Stimulated activated CD8-positive, alpha-beta memory T cell treated with anti-CD3 and anti-CD28 coated beads, Interleukin-15, amount 100 ng/mL, for 4 hours (primary cell): ENCODE data around the gene TCTN1.

Source experiments
- DNase-seq, 2 donors: peaks; one replicate each; pipeline ENCODE4 v3.0.0-alpha.2; 2020; ENCODE audit warnings: low read depth in 2 of 2

The TCTN1 gene

DNA sequence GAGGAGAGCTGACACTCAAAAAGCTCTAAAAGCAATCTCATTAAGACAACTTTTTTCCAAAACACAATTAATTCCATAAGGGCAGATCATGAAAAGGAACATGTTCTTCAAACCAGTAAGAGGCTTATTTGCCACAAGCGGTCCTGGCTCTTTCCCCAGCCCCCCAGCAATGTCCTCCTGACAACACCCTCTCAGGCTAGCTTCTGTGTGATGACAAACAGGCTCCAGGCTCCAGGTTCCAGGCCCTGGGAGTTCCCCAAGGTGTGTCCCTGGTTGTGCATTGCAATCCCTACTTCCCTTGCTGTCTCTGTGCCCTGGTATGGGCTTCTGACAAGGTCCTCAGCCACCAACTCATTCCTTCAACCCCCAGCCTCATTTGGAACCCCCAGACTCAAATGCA, 66.1 kb downstream of the TCTN1 start:
- DNase-seq: no peak

DNA sequence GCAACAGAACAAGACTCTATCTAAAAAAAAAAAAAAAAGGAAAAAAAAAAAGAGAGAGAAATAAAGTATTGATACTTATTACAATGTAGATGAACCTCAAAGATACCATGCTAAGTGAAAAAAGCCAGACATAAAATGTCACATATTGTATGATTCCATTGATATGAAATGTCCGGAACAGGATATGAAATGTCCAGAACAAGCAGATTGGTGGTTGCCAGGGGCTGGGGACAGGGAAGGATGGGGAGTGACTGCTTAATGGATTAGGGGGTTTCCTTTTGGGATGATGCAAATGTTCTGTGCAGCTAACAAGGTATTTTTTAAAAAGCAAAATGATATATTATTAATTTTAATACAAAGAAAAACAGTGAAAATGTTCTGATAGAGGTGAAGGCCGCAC, 70.0 kb downstream of the TCTN1 start:
- DNase-seq: no peak

DNA sequence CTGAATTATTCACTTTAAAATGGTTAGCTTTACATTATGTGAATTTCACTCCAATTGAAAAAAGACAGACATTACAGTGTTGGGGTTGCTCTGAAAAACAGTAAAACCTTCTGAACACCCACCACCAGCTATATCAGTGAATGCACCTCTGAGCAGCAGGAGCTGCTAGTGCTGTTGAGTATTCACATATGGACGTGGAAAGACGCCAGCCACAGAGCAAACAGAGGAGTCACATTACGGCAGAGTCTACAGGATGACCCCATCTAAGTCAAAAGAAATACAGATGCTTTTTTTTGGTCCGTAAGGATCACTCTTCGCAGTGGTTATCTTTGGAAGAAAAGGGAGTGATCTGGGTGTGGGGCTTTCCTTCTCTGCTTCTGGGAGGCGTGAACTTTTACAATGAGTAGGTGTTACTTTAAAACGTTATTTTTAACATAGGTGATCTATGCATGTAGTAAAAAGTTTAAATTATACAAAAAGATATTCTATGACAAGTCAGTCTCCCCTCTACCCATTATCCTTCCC, 70.4 kb downstream of the TCTN1 start:
- no peak for DNase-seq

DNA sequence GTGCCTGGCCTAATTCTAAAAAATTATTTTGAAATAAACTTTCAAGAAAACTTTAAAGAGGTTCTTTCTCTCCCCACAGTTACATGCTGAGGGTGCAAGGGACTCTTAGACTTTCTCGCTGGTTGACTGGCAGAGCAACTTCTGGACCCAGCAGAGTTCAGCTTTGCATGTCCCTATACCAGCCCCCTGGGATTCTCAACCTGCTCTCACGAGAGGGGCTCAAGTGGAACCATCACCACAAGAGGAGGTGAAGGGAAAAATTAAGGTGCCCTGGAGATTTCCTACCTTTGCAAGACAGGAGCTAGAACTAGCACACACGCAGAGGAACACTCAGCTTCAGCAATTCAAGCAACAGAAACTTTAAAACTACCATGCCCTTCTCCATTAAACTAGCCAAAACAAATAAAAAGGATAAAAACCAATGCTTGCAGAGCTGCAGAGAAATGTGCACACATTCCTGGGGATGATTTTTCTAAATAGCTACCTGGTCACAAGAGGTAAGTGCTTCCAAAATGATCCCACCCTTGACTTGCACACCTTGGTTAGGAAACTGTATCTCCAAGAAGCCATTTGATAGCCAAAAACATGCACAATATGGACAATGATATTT, 72.5 kb downstream of the TCTN1 start:
- DNase-seq: no peak

DNA sequence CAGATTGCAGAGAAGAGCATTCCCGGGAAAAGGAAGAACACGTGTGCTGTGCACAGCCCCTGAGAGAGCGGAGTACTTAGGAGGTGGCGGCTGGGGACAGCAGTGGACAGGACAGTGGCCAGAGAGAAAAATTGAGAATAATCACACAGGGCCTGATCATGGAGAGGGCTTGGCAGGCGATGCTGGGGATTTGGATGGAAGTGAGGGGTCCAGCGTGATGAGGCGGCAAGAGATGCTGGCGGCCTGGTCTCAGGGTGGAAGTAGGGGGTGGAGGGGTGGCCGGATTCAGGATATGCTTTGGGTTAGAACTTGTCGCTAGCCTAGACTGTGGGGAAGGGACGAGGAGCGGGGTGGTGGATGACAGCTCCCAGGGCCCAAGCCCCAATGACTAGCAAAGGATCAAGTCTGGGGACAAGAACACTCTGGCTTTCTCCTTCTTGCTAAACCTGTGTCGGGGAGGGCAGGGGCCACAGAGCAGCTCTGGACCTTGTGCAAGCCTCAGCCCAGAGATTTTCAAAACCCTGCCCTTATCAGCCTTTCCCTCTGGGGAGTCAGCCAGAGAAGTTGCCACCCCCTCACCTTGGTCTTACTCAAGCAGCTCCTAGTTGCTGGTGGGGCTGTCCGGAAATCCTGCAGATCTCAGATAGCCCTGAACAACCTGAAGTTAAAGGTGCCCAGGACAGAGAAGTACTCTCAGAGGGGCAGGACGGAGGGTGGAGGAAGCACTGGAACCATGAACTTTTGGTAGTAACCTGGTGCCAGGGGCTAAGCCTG, 73.7 kb downstream of the TCTN1 start:
- DNase-seq: no peak

DNA sequence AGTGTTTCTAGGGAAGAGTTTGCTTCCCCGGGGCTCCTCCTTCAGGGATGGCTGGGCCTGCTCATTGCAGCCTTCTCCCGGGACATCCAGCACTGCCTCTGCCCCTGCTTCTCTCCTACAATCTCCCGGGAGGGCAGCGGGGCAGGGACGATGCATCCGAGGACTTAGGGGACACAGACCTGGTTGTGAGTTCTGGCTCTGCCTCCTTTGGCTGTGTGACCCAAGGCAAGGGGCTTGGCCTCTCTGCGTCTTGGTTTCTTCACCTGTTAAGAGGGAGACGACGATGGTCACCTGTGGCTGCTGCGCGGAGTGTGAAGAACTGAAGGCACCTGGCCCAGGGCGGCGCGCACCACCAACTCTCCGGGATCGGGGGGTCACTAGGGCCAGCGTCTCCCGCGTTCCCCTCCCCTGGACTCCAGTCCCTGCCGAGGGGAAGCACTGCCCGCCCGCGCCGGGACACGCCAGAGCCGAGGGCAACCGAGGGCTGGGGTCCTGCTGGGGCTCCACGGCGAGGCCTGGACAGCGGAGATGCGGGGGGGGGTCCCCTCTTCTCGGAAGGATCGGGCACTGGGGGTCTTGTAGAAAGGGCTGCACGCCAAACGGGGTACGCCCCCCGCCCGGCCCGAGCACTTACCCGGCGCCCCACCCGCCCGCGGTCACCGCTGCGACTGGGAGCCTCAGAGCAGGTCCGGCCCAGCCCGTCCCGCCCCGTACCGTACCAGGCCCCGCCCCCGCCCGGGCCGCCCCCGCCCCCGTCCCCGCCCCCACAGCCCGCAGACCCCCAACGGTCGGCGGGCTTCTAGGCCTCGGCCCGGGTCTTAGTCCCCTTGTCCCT, 74.7 kb downstream of the TCTN1 start, which contains the start of gene HVCN1:
Gene HVCN1 (minus strand): TSS at position 670 of the 835 bp plus-strand sequence. CDS start 5,870 bp downstream, outside the sequence.
- DNase-seq: no peak

DNA sequence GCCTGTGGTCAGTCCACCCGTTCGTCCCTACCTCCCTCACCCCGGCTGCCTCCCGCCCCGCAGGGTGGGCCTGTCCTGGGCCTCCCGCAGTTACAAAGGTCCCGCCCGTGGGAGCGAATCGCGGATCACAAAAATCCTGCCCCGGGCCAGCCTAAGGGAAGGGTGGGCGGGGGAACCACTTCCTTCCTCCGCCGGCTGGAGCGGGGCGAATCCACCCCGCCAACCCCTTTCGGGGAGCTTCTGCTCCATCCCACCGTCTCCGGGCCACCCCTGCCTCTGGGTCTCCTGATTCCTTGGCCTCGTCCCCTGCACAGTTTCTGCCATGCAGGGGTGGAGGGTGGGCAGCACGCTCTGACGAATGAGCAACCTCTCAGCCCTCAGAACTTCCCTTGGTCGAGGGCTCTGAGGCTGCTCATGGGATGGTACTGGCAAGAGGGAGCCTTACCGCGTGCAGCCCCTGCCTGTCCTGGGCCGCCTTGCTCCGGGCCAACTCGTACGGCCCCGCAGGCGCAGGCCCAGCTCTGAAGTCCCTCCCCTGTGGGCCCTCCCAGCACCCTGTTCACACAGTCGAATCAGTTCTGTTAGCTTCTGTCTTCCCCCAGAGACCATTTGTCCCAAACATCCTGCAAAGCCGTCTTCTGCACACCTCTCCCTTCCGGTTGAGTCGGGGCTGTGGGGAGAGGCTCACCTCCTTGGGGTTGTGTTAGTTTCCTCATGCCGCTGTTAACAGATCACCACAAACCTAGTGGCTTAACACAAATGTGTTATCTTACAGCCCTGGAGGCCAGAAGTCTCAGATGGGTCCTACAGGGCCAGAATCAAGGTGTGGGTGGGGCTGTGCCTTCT, 75.6 kb downstream of the TCTN1 start:
- DNase-seq: peak in 1 of 2 donors; percentile 21

DNA sequence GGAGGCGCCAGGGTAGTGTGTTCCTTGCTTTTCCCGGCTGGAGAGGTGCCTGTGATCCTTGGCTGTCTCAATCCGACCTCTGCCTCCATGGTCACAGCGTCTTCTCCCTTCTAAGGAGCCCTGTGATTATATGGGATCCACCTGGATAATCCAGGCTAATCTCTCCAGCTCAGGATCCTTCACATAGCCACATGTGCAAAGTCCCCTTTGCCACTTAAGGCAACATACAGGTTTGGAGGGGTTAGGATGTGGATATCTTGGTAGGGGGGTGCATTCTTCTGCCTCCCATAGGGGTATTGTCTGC, 76.2 kb downstream of the TCTN1 start:
- DNase-seq: no peak

DNA sequence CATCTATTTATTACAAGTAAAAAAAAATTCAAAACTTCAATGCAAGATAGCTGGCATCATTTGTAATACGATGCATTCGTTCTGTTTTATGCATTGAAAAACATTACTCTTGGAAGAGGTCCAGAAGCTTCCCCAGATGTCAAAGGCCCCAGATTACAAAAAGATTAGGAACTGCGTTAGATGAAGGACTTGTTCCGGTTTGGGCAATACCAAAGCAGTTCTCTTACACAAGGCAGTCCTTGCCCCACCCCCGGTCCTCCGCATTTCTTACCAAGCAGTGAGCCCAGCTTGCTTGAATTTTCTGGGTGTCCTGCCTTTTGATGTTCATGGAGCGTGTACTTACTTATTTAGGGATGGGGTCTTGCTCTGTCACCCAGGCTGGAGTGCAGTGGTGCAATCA, 79.8 kb downstream of the TCTN1 start:
- DNase-seq: no peak

DNA sequence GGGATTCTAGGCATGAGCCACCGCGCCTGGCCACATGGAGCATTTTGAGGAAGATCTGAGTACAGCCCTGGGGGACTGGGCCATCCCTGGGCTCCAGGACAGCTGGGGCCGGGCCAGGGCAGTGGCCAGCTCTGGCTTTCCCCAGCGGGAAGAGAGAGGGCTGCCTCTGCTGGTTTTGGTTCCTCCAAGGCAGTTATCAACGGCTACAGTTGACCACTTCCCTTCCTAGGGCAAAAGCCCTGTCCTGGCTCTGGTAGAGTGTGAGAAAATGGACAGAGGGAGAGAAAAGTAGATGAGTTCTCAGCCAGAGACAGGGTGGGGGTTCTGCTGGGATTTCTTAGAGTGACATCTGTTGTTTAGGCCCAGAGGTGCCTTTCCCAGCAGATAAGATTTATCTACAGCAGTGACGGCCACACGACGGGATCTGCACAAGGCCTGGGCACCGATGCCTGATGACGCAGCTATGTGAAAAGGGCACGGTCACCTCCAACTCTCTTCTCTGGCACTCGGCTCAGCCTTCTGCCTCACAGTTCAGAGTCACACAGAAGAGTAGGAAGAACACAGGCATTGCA, 80.5 kb downstream of the TCTN1 start:
- DNase-seq: no peak

GRCh38 chr12:110696283-110696682, 82.4 kb downstream of the TCTN1 start:
- DNase-seq: no peak

DNA sequence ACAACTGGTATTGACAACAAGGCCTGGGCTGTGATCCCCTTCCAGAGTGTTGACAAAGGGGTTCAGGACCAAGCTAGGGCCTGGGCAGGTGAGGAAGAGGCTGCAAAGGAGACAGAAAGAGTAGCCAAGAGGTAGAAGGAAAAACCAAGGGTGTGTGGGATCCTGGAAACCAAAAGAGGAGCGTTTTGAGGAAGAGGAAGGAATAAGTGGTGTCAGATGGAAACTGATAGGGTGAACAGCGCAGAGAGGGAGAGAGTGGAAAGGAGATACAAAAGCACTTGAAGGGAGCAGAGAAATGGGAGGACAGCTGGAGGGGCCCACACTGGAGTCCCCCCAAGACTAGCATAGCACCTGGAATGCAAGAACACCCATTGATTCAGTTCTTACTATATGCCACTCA, 83.3 kb downstream of the TCTN1 start:
- DNase-seq: no peak

- peak; percentile 35 to 47 for DNase-seq
Observed at GRCh38 chr12:110698171-110698902, 84.4 kb downstream of the TCTN1 start.
